IPS DF 6.9 (cell line): ENCODE results near the gene PNMA8B.
A peak's percentile ranks its signal among the peaks of the same experiment; 100 is the strongest.

Experiments used
- DNase-seq: peaks from one replicate; pipeline ENCODE4 v3.0.0-alpha.2; 2013; ENCODE audit warnings: low read depth, low spot score
- H3K27ac ChIP-seq: one replicate; pipeline ENCODE4 v1.5.1; 2013; ENCODE audit warnings: low read length, control low read depth
- H3K27me3 ChIP-seq: 2 replicates; pipeline ENCODE4 v1.6.1; 2013; ENCODE audit warnings: mild to moderate bottlenecking, low read length; ENCODE audit not compliant: control insufficient read depth, insufficient read depth
- H3K36me3 ChIP-seq: 2 replicates; pipeline ENCODE4 v1.6.1; 2013; ENCODE audit warnings: low read length; ENCODE audit not compliant: control insufficient read depth, insufficient read depth
- H3K4me1 ChIP-seq: 2 replicates; pipeline ENCODE4 v1.6.1; 2013; ENCODE audit warnings: low read length; ENCODE audit not compliant: control insufficient read depth, insufficient read depth
- H3K4me3 ChIP-seq: 2 replicates; pipeline ENCODE4 v1.5.1; 2013; ENCODE audit warnings: mild to moderate bottlenecking, low read length
- H3K9me3 ChIP-seq: 2 replicates; pipeline ENCODE4 v1.6.1; 2013; ENCODE audit warnings: low read length, inconsistent platforms; ENCODE audit not compliant: control insufficient read depth, insufficient read depth
- WGBS: extraction: QIAGEN DNeasy Blood & Tissue Kit; methylation state at CpG from one replicate; pipeline ENCODE4 v1.1.7; 2013; ENCODE audit warnings: mixed read lengths, missing lambda C conversion rate; ENCODE audit not compliant: insufficient read length, insufficient coverage; 5-methylcytosine and 5-hydroxymethylcytosine counted together

PNMA8B gene

DNA sequence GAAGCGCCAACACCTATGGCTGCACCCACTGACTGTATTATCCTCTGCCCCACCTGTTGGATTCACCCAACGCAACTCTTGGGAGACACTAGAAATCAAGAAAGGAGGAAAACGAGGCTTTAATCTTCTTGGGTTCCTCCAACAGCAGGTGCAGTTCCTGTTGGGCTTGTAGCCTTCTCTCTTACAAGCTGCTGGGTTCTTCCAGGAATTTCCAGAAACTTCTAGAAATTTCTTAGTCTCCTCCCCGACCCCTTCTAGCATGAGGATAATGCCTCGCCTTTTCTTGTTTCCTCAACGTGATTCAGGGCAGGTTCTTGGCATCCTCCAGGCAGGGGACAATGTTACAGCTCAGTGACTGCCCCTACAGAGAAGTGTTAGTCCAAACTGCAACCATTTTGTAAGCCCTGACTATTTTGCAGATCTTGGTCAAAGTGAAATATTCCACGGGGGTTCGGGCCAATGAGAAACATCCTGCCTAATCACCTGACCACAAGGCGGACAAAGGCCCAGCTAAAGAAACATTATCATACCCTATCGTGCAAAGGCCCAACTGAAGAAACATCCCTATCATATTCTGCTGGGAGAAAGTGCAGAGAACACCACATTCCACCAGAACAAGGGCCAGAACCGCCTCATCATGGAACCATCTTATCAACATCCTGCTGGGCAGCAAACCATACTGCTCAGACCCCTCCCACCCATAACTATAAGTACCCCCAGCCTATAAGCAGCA is 23.7 kb downstream of the PNMA8B start:
- DNase-seq: no peak
- WGBS: no CpG with 5 or more reads among the region's 11 CpGs
- Histone ChIP-seq H3K4me3 (peak overlapping the region; percentile 23; the same call in 1 of the 2 replicates), H3K4me1 (no peaks in the 10 kb centered on the region), H3K9me3 (no peaks in the 10 kb centered on the region), H3K36me3 (peaks cover 4% of the 10 kb centered on the region; the same call in 1 of the 2 replicates), H3K27me3 (no peaks in the 10 kb centered on the region), H3K27ac (no peak overlapping the region)

DNA sequence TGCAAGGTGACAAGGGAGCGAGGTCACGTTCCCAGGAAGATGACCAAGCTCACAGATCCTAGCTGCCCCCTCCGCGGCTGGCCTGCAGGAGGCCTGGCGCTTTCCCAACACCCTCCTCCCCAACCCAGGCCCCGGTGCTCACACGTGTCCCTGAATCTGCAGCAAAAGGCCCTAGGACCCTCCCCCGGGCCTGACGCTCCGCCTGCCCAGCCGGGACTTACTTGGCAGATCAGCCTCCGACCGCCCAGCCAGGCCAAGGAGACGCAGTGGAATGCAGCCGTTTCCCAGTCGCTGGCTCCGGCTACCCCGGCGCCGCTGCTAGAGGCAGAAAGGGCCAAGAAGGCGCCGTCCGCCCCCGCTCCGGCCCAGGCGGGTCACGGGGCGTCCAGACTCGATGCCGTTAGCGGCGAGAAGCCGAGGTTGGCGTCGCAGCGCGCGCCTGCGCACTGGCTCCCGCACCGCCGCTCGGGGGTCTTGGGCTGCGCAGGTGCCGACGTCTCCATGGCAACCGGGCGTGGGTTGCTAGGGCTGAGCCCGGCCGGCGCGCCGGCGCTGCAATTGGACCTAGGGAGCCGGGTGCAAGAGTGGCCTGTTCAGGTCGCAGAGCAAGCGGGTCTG is 24.4 kb downstream of the PNMA8B start, which contains the start of gene PNMA8A:
PNMA8A (minus strand) TSS at position 448 of the 618 bp plus-strand sequence. CDS start 528 bp downstream, outside the sequence.
- DNase-seq: peak; percentile 95
- Histone ChIP-seq H3K4me1 (no peaks in the 10 kb centered on the region), H3K27ac (no peak within 1 kb of the TSS), H3K27me3 (no peaks in the 10 kb centered on the region), H3K9me3 (no peaks in the 10 kb centered on the region), H3K36me3 (peaks cover 4% of the 10 kb centered on the region; the same call in 1 of the 2 replicates), H3K4me3 (peak within 1 kb of the TSS; percentile 53; the same call in 1 of the 2 replicates)
- WGBS: no CpG with 5 or more reads among the region's 57 CpGs

DNA sequence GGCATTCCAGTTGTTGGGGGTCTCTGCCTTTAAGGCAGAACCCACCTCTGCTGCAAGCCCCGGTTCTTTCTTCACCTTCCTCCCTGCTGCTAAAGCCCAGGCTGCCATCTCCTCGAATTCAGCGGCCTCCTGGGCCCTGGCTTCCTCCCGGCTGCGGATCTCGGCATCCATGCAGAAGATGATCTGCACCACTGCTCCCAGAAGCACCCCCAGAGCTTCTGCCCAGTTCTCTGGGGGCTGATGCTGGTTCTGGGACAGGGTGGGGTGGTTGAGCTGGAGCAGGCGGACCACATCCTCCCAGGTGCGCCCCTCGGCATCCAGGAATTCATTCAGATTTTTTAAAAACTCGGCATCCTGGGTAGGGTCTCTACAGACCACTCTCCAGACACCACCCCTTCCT is 25.3 kb downstream of the PNMA8B start:
- no peak overlapping the region for H3K4me3 ChIP-seq

DNA sequence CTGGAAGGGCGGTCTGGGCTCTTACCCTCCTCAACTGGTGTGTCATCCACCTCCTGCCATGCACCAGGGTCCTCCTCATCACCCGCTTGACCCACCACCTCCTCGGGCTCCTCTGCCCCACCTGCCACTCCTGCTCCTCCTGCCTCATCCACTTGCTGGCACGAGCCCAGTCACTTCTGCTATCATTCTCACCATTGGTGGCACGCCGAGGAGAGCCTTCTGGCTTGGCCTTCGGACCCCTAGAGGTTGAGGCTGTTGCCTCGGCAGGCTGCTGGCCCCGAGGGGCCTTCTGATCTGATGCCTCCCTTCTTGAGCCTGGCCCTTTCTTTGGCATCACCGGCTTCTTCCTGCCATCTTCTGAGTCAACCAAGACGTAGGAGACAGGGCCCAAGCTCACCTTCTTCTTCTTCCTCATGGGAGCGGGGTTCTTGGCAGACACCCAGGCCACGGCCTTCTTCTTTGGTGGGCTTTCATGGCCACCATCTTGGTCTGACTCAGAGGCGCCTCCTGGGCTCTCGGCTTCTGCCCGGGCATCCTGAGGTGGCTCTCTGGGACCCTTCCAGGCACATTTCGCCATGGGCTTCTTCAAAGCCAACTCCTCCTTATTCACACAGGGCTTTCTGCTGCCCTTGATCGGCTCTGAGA is 26.0 kb downstream of the PNMA8B start:
- Histone ChIP-seq H3K27me3 (no peaks in the 10 kb centered on the region), H3K27ac (no peak overlapping the region), H3K4me3 (no peak overlapping the region), H3K36me3 (peaks cover 4% of the 10 kb centered on the region; the same call in 1 of the 2 replicates), H3K4me1 (no peaks in the 10 kb centered on the region), H3K9me3 (no peaks in the 10 kb centered on the region)
- WGBS: no CpG with 5 or more reads among the region's 18 CpGs
- DNase-seq: no peak

More for the DNA sequence above, 25.3 kb downstream of the PNMA8B start:
- H3K27me3 ChIP-seq: no peaks in the 10 kb centered on the region
- WGBS: no CpG with 5 or more reads among the region's 10 CpGs
- H3K9me3 ChIP-seq: no peaks in the 10 kb centered on the region
- no peak for DNase-seq
- H3K27ac ChIP-seq: no peak overlapping the region
- H3K36me3 ChIP-seq: peaks cover 4% of the 10 kb centered on the region; the same call in 1 of the 2 replicates
- H3K4me1 ChIP-seq: no peaks in the 10 kb centered on the region

DNA sequence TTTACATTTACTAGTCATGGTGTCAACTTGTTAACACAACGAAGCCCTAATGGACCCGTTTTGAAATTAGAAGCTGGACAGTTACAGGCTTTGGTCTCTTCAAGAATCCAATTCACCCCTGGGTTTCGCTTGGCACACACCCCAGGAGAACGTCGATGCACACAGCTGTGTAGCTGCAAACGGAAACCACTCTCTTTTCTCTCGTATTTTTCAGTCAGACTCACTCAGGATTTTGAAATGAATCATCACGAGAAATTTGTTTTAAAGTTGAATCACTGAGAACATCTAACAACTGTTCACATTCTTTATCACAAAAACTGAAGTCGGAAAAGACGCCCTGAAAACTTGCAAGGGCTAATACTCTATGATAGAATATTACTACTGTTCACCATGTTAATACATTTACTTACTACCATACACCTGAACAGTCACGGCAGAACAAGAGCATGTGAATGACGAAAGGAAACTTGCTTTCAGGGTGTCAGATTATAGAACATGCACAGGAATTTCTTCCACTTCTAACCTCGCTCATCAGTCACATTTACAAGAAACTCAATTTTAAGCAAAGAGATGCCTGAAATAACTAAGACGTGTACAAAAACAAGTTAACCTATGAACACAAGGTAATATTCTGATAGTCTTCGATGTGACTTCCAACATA is 29.0 kb downstream of the PNMA8B start:
- no peak overlapping the region for H3K4me3 ChIP-seq
- no peak overlapping the region for H3K27ac ChIP-seq
- DNase-seq: no peak

DNA sequence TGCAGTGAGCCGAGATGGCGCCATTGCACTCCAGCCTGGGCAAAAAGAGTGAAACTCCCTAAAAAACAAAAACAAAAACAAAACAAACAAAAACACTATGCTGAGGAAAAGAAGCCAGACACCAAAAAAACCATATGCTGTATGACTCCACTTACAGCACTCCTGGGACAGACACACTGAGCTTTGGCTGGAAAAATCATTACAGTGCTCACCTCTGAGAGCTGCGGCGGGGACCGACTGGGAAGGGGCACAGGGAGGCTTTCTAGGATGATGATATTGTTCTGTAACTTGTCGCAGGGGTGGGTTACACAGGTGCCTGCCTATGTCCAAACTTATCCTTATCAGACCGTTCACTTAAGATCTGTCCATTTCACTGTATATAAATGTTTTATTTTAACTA is 32.2 kb downstream of the PNMA8B start:
- no peak overlapping the region for H3K4me3 ChIP-seq
- no peaks in the 10 kb centered on the region for H3K27me3 ChIP-seq
- no peaks in the 10 kb centered on the region for H3K9me3 ChIP-seq
- H3K4me1 ChIP-seq: no peaks in the 10 kb centered on the region
- no peak overlapping the region for H3K27ac ChIP-seq
- H3K36me3 ChIP-seq: peaks cover 4% of the 10 kb centered on the region; the same call in 1 of the 2 replicates
- WGBS: no CpG with 5 or more reads among the region's 7 CpGs
- no peak for DNase-seq

More for the DNA sequence above, 29.0 kb downstream of the PNMA8B start:
- Histone ChIP-seq H3K27me3 (no peaks in the 10 kb centered on the region), H3K9me3 (no peaks in the 10 kb centered on the region), H3K4me1 (no peaks in the 10 kb centered on the region), H3K36me3 (peaks cover 4% of the 10 kb centered on the region; the same call in 1 of the 2 replicates)
- no CpG with 5 or more reads among the region's 15 CpGs for WGBS

DNA sequence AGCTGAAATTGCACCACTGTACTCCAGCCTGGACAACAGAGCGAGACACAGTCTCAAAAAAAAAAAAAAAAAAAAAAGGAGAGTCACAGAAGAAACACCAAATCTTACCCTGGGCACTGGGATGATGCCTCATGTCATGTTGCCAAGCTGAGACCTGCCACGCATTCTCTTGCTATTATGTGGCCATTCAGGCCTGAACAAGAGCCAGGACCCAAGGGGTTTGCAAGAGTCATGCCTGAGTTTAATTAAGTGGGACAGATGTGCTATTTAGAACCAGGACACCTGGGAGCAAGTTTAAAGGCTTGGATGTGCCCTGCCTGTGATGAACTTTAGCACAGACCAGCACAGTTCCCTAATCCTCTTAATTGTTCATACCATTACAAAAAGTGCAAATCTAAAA is 34.1 kb downstream of the PNMA8B start:
- H3K27ac ChIP-seq: no peak overlapping the region
- no peaks in the 10 kb centered on the region for H3K9me3 ChIP-seq
- H3K4me1 ChIP-seq: no peaks in the 10 kb centered on the region
- no peaks in the 10 kb centered on the region for H3K27me3 ChIP-seq
- H3K4me3 ChIP-seq: no peak overlapping the region
- H3K36me3 ChIP-seq: no peaks in the 10 kb centered on the region
- no CpG with 5 or more reads among the region's 2 CpGs for WGBS
- DNase-seq: no peak

DNA sequence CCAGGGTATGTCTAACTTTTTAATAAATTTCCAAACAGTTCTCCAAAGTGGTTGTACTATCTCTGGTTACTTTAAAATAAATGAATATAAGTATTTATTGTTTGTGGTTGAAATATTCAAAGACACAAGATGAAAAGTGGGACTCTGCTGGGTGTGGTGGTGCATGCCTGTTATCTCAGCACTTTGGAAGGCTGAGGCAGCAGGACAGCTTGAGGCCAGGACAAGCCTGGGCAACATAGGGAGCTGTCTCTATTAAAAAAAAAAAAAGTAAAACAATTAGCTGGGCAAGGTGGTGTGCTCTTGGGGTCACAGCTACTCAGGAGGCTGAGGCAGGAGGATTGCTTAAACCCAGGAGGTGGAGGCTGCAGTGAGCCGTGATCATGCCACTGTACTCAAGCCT is 34.7 kb downstream of the PNMA8B start:
- Histone ChIP-seq H3K27ac (no peak overlapping the region), H3K9me3 (no peaks in the 10 kb centered on the region), H3K36me3 (no peaks in the 10 kb centered on the region), H3K27me3 (no peaks in the 10 kb centered on the region), H3K4me3 (no peak overlapping the region), H3K4me1 (no peaks in the 10 kb centered on the region)
- DNase-seq: no peak
- no CpG with 5 or more reads among the region's 1 CpG for WGBS

DNA sequence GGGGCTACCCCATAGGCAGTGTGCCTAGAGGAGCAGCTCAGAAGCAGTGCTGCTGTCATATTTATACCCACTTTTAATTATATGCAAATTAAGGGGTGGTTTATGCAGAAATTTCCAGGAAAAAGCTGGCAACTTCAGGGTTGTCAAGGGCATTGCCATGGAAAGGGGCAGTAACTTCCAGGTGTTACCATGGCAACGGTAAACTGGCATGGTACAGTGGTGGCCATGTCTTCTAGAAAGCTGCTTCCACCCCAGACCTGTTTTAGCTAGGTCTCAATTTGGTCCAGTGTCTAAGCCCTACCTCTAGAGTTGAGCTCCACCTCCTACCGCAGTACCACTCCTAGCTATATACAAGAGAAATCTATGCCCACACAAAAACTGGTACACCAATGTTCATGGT is 35.6 kb downstream of the PNMA8B start:
- no peaks in the 10 kb centered on the region for H3K4me1 ChIP-seq
- DNase-seq: no peak
- H3K27ac ChIP-seq: no peak overlapping the region
- no peaks in the 10 kb centered on the region for H3K9me3 ChIP-seq
- no peaks in the 10 kb centered on the region for H3K27me3 ChIP-seq
- H3K36me3 ChIP-seq: no peaks in the 10 kb centered on the region
- no CpG with 5 or more reads among the region's 2 CpGs for WGBS
- no peak overlapping the region for H3K4me3 ChIP-seq

DNA sequence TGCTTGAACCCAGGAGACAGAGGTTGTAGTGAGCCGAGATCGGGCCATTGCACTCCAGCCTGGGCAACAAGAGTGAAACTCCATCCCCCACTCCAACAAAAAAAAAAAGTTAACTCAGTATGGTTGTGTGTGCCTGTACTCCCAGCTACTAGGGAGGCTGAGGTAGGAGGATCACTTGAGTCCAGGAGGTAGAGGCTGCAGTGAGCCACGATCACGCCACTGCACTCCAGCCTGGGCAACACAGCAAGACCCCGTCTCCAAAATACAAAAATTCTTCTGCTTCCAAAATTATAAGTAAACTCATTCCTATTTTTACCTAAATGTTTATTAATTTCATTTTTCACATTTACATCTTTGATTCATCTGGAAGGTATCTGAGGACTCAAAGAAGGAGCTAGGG is 38.7 kb downstream of the PNMA8B start:
- no peak overlapping the region for H3K4me3 ChIP-seq
- H3K27me3 ChIP-seq: no peaks in the 10 kb centered on the region
- no peak for DNase-seq
- WGBS: no CpG with 5 or more reads among the region's 5 CpGs
- no peaks in the 10 kb centered on the region for H3K9me3 ChIP-seq
- H3K36me3 ChIP-seq: no peaks in the 10 kb centered on the region
- no peak overlapping the region for H3K27ac ChIP-seq
- no peaks in the 10 kb centered on the region for H3K4me1 ChIP-seq
